ENCODE measurements around the gene RABEPK.
"Not testable (repeated sequence)": the region's sequence is repeated elsewhere in the genome, so short reads cannot be mapped to it uniquely, and the experiment has no call there.

RABEPK gene

DNA sequence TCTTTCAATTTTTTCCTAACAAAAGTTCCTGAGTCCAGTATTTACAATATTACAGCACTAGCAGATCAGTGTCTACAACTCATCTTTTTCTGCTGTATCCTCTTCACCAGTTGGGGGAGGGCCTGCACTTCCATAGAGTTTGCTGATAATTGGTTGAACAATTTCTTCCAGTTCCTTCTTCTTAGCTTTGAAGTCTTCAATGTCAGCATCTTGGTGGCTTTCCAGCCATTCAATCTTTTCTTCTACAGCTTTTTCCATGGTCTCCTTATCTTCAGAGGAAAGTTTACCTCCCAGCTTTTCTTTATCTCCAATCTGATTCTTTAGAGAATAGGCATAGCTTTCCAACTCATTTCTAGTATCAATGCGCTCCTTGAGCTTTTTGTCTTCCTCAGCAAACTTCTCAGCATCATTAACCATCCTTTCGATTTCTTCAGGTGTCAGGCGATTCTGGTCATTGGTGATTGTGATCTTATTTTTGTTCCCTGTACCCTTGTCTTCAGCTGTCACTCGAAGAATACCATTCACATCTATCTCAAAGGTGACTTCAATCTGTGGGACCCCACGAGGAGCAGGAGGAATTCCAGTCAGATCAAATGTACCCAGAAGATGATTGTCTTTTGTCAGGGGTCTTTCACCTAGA lies 36.3 kb downstream of the RABEPK start:
- not testable (repeated sequence) for H3K4ac ChIP-seq (ENCODE audit: low read length); H3K9ac ChIP-seq (ENCODE audit: low read depth, low read length, poor library complexity); H3K79me1 ChIP-seq (ENCODE audit: low read depth, low read length); H4K8ac ChIP-seq (ENCODE audit: low read depth, low read length); H3K27ac ChIP-seq (replicated peaks; ENCODE audit: low read length); DNase-seq (ENCODE audit: low spot score); H3K27me3 ChIP-seq (ENCODE audit: control insufficient read depth in 3 of 3, insufficient read depth in 3 of 3, low read depth in 1 of 3, low read length in 3 of 3); H4K91ac ChIP-seq (ENCODE audit: low read depth, low read length, poor library complexity); H3K4me1 ChIP-seq (ENCODE audit: control insufficient read depth in 2 of 2, insufficient read depth in 1 of 2, low read depth in 1 of 2, low read length in 2 of 2); H3K4me2 ChIP-seq (ENCODE audit: insufficient read depth, low read length, poor library complexity, severe bottlenecking); H2BK5ac ChIP-seq (ENCODE audit: low read length); H3K23ac ChIP-seq (ENCODE audit: low read depth, low read length, poor library complexity); H3K14ac ChIP-seq (ENCODE audit: low read length); H3K18ac ChIP-seq (ENCODE audit: low read length); H3K4me3 ChIP-seq (ENCODE audit: low read length in 2 of 2); H2BK120ac ChIP-seq (ENCODE audit: low read depth, low read length); H2AK5ac ChIP-seq (ENCODE audit: low read depth, low read length); H2BK15ac ChIP-seq (ENCODE audit: low read length); H2AFZ ChIP-seq (ENCODE audit: low read length); H3K9me3 ChIP-seq (replicated peaks in 1 of 2; ENCODE audit: control insufficient read depth in 2 of 2, insufficient read depth in 1 of 2, low read depth in 1 of 2, low read length in 2 of 2); H2BK12ac ChIP-seq (ENCODE audit: low read length)
- no CpG with 5 or more reads among the region's 5 CpGs for WGBS, 2 donors (ENCODE audit: extremely low coverage in 2 of 2, insufficient read length in 2 of 2, insufficient replicate concordance in 1 of 2)
- H3K36me3 ChIP-seq (replicated peaks in 1 of 2; ENCODE audit: control insufficient read depth in 2 of 2, insufficient read depth in 2 of 2, low read length in 2 of 2), result peaks cover 26 to 75% of the 10 kb centered on the region in 2 donors

DNA sequence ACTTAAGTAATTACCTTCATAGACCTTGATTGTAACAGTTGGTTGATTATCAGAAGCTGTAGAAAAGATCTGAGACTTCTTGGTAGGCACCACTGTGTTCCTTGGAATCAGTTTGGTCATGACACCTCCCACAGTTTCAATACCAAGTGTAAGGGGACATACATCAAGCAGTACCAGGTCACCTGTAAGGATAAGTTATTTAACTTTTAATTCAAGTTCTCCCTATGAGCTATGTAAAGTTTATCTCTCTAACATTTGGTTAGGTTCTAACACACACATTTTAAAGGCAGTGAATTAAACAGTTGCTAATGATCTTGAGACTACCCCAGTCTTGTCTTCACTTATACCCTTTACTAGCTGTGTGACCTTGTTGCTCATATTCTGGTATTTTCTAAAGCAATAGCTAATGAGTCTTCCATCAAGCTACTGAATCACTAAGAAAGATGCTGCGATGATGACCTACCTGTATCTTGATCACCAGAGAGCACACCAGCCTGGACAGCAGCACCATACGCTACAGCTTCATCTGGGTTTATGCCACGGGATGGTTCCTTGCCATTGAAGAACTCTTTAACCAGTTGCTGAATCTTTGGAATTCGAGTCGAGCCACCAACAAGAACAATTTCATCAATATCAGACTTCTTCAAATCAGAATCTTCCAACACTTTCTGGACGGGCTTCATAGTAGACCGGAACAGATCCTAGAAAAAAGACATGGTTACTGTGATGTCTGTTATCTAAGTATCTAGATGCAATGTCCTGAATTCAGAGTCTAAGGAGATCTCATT lies 38.0 kb downstream of the RABEPK start:
- Histone ChIP-seq H3K4me1 (ENCODE audit: control insufficient read depth in 2 of 2, insufficient read depth in 1 of 2, low read depth in 1 of 2, low read length in 2 of 2) (peaks cover 6 to 9% of the 10 kb centered on the region in 2 donors), H4K91ac (ENCODE audit: low read depth, low read length, poor library complexity) (no peak overlapping the region), H3K23ac (ENCODE audit: low read depth, low read length, poor library complexity) (no peak overlapping the region), H3K4ac (ENCODE audit: low read length) (no peak overlapping the region), H2BK12ac (ENCODE audit: low read length) (no peak overlapping the region), H3K79me1 (ENCODE audit: low read depth, low read length) (peaks cover 7% of the 10 kb centered on the region), H3K4me3 (ENCODE audit: low read length in 2 of 2) (no peak overlapping the region), H2BK120ac (ENCODE audit: low read depth, low read length) (no peak overlapping the region), H2BK15ac (ENCODE audit: low read length) (no peak overlapping the region), H4K8ac (ENCODE audit: low read depth, low read length) (no peak overlapping the region), H3K18ac (ENCODE audit: low read length) (no peak overlapping the region), H3K36me3 (replicated peaks in 1 of 2; ENCODE audit: control insufficient read depth in 2 of 2, insufficient read depth in 2 of 2, low read length in 2 of 2) (peaks cover 24 to 69% of the 10 kb centered on the region in 2 donors), H3K14ac (ENCODE audit: low read length) (no peak overlapping the region), H2AFZ (ENCODE audit: low read length) (no peak overlapping the region), H3K9ac (ENCODE audit: low read depth, low read length, poor library complexity) (no peak overlapping the region), H3K4me2 (ENCODE audit: insufficient read depth, low read length, poor library complexity, severe bottlenecking) (no peak overlapping the region), H2BK5ac (ENCODE audit: low read length) (no peak overlapping the region), H3K27me3 (ENCODE audit: control insufficient read depth in 3 of 3, insufficient read depth in 3 of 3, low read depth in 1 of 3, low read length in 3 of 3) (peaks cover 0 to 2% (median 0%) of the 10 kb centered on the region in 3 experiments), H3K27ac (replicated peaks; ENCODE audit: low read length) (no peak overlapping the region), H3K9me3 (replicated peaks in 1 of 2; ENCODE audit: control insufficient read depth in 2 of 2, insufficient read depth in 1 of 2, low read depth in 1 of 2, low read length in 2 of 2) (no peaks in the 10 kb centered on the region), H2AK5ac (ENCODE audit: low read depth, low read length) (no peak overlapping the region)
- no CpG with 5 or more reads among the region's 7 CpGs for WGBS, 2 donors (ENCODE audit: extremely low coverage in 2 of 2, insufficient read length in 2 of 2, insufficient replicate concordance in 1 of 2)
- no peak for DNase-seq (ENCODE audit: low spot score)

DNA sequence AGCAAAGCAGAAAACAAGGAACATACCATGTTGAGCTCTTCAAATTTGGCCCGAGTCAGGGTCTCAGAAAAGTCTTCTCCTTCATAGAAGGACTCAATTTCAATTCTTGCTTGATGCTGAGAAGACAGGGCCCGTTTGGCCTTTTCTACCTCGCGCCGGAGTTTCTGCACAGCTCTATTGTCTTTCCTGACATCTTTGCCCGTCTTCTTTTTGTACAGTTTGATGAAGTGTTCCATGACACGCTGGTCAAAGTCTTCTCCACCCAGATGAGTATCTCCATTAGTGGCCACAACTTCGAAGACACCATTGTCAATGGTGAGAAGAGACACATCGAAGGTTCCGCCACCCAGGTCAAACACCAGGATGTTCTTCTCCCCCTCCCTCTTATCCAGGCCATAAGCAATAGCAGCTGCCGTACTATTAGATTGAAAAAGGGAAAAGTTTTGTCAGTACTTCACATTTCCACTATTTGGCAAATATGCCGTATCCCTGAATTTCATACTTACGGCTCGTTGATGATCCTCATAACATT lies 38.6 kb downstream of the RABEPK start:
- Histone ChIP-seq H3K4me2 (ENCODE audit: insufficient read depth, low read length, poor library complexity, severe bottlenecking) (no peak overlapping the region), H2BK15ac (ENCODE audit: low read length) (no peak overlapping the region), H4K8ac (ENCODE audit: low read depth, low read length) (no peak overlapping the region), H2BK5ac (ENCODE audit: low read length) (no peak overlapping the region), H4K91ac (ENCODE audit: low read depth, low read length, poor library complexity) (no peak overlapping the region), H3K9me3 (replicated peaks in 1 of 2; ENCODE audit: control insufficient read depth in 2 of 2, insufficient read depth in 1 of 2, low read depth in 1 of 2, low read length in 2 of 2) (no peaks in the 10 kb centered on the region), H3K9ac (ENCODE audit: low read depth, low read length, poor library complexity) (no peak overlapping the region), H2AFZ (ENCODE audit: low read length) (no peak overlapping the region), H3K4me3 (ENCODE audit: low read length in 2 of 2) (no peak overlapping the region), H3K79me1 (ENCODE audit: low read depth, low read length) (peaks cover 7% of the 10 kb centered on the region), H3K23ac (ENCODE audit: low read depth, low read length, poor library complexity) (no peak overlapping the region), H2BK12ac (ENCODE audit: low read length) (no peak overlapping the region), H3K14ac (ENCODE audit: low read length) (no peak overlapping the region), H2AK5ac (ENCODE audit: low read depth, low read length) (no peak overlapping the region), H3K36me3 (replicated peaks in 1 of 2; ENCODE audit: control insufficient read depth in 2 of 2, insufficient read depth in 2 of 2, low read length in 2 of 2) (peaks cover 21 to 64% of the 10 kb centered on the region in 2 donors), H2BK120ac (ENCODE audit: low read depth, low read length) (no peak overlapping the region), H3K4me1 (ENCODE audit: control insufficient read depth in 2 of 2, insufficient read depth in 1 of 2, low read depth in 1 of 2, low read length in 2 of 2) (peaks cover 6 to 9% of the 10 kb centered on the region in 2 donors), H3K27ac (replicated peaks; ENCODE audit: low read length) (no peak overlapping the region), H3K27me3 (ENCODE audit: control insufficient read depth in 3 of 3, insufficient read depth in 3 of 3, low read depth in 1 of 3, low read length in 3 of 3) (peaks cover 0 to 2% (median 0%) of the 10 kb centered on the region in 3 experiments), H3K4ac (ENCODE audit: low read length) (no peak overlapping the region), H3K18ac (ENCODE audit: low read length) (no peak overlapping the region)
- no peak for DNase-seq (ENCODE audit: low spot score)
- no CpG with 5 or more reads among the region's 14 CpGs for WGBS, 2 donors (ENCODE audit: extremely low coverage in 2 of 2, insufficient read length in 2 of 2, insufficient replicate concordance in 1 of 2)

All from neuronal stem cell (in vitro differentiated cells).